ENCODE measurements around the gene VEZF1.

VEZF1 gene

GRCh38 chr17:57938061-57938502 is 50.0 kb downstream of the VEZF1 start:
- no peak for DNase-seq (ENCODE audit: low read depth)
- no peak overlapping the region for H3K4me3 ChIP-seq (ENCODE audit: low read depth, low read length)
- no peak for TF ChIP-seq CTCF (IDR thresholded peaks at IDR 0.05; ENCODE audit: low read depth, low read length, missing control alignments)

- no peak overlapping the region for H3K4me3 ChIP-seq (ENCODE audit: low read depth, low read length)
- DNase-seq (ENCODE audit: low read depth), result no peak
- no peak for TF ChIP-seq CTCF (IDR thresholded peaks at IDR 0.05; ENCODE audit: low read depth, low read length, missing control alignments)
Measured at GRCh38 chr17:57937492-57937891, 50.6 kb downstream of the VEZF1 start.

- TF ChIP-seq CTCF (IDR thresholded peaks at IDR 0.05; ENCODE audit: low read depth, low read length, missing control alignments), result no peak
- no peak overlapping the region for H3K4me3 ChIP-seq (ENCODE audit: low read depth, low read length)
- DNase-seq (ENCODE audit: low read depth), result no peak
Measured at GRCh38 chr17:57935833-57936807, 51.9 kb downstream of the VEZF1 start.

- no peak for TF ChIP-seq CTCF (IDR thresholded peaks at IDR 0.05; ENCODE audit: low read depth, low read length, missing control alignments)
- no peak overlapping the region for H3K4me3 ChIP-seq (ENCODE audit: low read depth, low read length)
- DNase-seq (ENCODE audit: low read depth), result no peak
Measured at GRCh38 chr17:57931488-57932137, 56.4 kb downstream of the VEZF1 start.

GRCh38 chr17:57930239-57930638 is 57.8 kb downstream of the VEZF1 start:
- no peak for DNase-seq (ENCODE audit: low read depth)
- H3K4me3 ChIP-seq (ENCODE audit: low read depth, low read length), result no peak overlapping the region
- TF ChIP-seq CTCF (IDR thresholded peaks at IDR 0.05; ENCODE audit: low read depth, low read length, missing control alignments), result no peak

GRCh38 chr17:57929386-57929785 is 58.7 kb downstream of the VEZF1 start:
- no peak for TF ChIP-seq CTCF (IDR thresholded peaks at IDR 0.05; ENCODE audit: low read depth, low read length, missing control alignments)
- H3K4me3 ChIP-seq (ENCODE audit: low read depth, low read length), result no peak overlapping the region
- DNase-seq (ENCODE audit: low read depth), result no peak

Data from GM12864 (cell line).